A549 (cell line): Measurements from ENCODE around the gene ACO2.

Experiments
- CBX2 ChIP-seq: fragments of 200-600 bp; sonication (generic); IDR thresholded peaks from 2 replicates; pipeline ENCODE4 v1.6.1; 2016; ENCODE audit warnings: low read depth, mild to moderate bottlenecking, borderline replicate concordance
- CEBPB ChIP-seq, 2 experiments: fragments of >200 bp in 1 of 2; sonication (Bioruptor Twin) in 1 of 2; formaldehyde crosslinking in 1 of 2; IDR thresholded peaks; 2 replicates each; pipeline ENCODE4 v1.6.1; 2012 to 2016
- E2F6 ChIP-seq: IDR thresholded peaks from 2 replicates; pipeline ENCODE4 v1.6.1; 2012; ENCODE audit warnings: low read depth, borderline replicate concordance
- EHMT2 ChIP-seq: fragments of 200-600 bp; sonication (generic); IDR thresholded peaks from 2 replicates; pipeline ENCODE4 v1.6.1; 2016; ENCODE audit warnings: antibody characterized with exemption, low read depth, mild to moderate bottlenecking, moderate library complexity
- JUN ChIP-seq, 2 experiments: fragments of >200 bp; sonication (Bioruptor Twin); formaldehyde crosslinking; IDR thresholded peaks; 2 replicates in 1 of 2; 3 replicates in 1 of 2; pipeline ENCODE4 v1.6.1; 2016 to 2017
- NR3C1 ChIP-seq: fragments of >200 bp; sonication (Bioruptor Twin); formaldehyde crosslinking; IDR thresholded peaks from 3 replicates; pipeline ENCODE4 v1.6.1; 2017
- POLR2A ChIP-seq: IDR thresholded peaks from 2 replicates; pipeline ENCODE4 v1.6.1; 2012; ENCODE audit warnings: mild to moderate bottlenecking, low read length
- REST ChIP-seq: fragments of 200-600 bp; sonication (generic); IDR thresholded peaks from 2 replicates; pipeline ENCODE4 v1.6.1; 2016; ENCODE audit warnings: antibody characterized with exemption, mild to moderate bottlenecking, moderate library complexity
- ZFP36 ChIP-seq: fragments of 450-650 bp; IDR thresholded peaks from 2 replicates; pipeline ENCODE4 v1.6.1; 2014; ENCODE audit warnings: borderline replicate concordance; ENCODE audit not compliant: partially characterized antibody
- TF ChIP-seq, protein P1 (sequence below): fragments of >200 bp; sonication (Bioruptor Twin); formaldehyde crosslinking; IDR thresholded peaks from 3 replicates; pipeline ENCODE4 v1.5.1; 2016

GRCh38 chr22:41446057-41446501, 22.8 kb upstream of the ACO2 start:
- TF ChIP-seq NR3C1 (no peak), E2F6 (no peak), REST (no peak), ZFP36 (no peak), JUN (IDR thresholded peaks at IDR 0.05) (no peak), CBX2 (no peak), POLR2A (no peak), EHMT2 (no peak), CEBPB (IDR thresholded peaks at IDR 0.05) (no peak)
- TF ChIP-seq, protein P1, sequence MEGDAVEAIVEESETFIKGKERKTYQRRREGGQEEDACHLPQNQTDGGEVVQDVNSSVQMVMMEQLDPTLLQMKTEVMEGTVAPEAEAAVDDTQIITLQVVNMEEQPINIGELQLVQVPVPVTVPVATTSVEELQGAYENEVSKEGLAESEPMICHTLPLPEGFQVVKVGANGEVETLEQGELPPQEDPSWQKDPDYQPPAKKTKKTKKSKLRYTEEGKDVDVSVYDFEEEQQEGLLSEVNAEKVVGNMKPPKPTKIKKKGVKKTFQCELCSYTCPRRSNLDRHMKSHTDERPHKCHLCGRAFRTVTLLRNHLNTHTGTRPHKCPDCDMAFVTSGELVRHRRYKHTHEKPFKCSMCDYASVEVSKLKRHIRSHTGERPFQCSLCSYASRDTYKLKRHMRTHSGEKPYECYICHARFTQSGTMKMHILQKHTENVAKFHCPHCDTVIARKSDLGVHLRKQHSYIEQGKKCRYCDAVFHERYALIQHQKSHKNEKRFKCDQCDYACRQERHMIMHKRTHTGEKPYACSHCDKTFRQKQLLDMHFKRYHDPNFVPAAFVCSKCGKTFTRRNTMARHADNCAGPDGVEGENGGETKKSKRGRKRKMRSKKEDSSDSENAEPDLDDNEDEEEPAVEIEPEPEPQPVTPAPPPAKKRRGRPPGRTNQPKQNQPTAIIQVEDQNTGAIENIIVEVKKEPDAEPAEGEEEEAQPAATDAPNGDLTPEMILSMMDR: no peak
